CD4-positive, alpha-beta T cell treated with Interleukin-12 subunit alpha and Interleukin-12 subunit beta, for 1 hour (primary cell): ENCODE data around the gene FAM151A.

Experiments
- DNase-seq: peaks from one replicate; pipeline ENCODE4 v3.0.0-alpha.2; 2020

The FAM151A gene

GRCh38 chr1:54603241-54603640 lies 20.1 kb downstream of the FAM151A start:
- DNase-seq: no peak

- DNase-seq: no peak
Observed at GRCh38 chr1:54602554-54602953, 20.8 kb downstream of the FAM151A start.

- DNase-seq: no peak
Observed at GRCh38 chr1:54601730-54602129, 21.6 kb downstream of the FAM151A start.

GRCh38 chr1:54600947-54601721 lies 22.2 kb downstream of the FAM151A start:
- DNase-seq: no peak

GRCh38 chr1:54599211-54599823 lies 24.0 kb downstream of the FAM151A start:
- DNase-seq: no peak

GRCh38 chr1:54597455-54598030 lies 25.8 kb downstream of the FAM151A start:
- no peak for DNase-seq

GRCh38 chr1:54596756-54597155 lies 26.6 kb downstream of the FAM151A start:
- DNase-seq: no peak

GRCh38 chr1:54595956-54596498 lies 27.3 kb downstream of the FAM151A start:
- no peak for DNase-seq

- DNase-seq: no peak
Observed at GRCh38 chr1:54594463-54594862, 28.9 kb downstream of the FAM151A start.

- DNase-seq: no peak
Observed at GRCh38 chr1:54593571-54594160, 29.7 kb downstream of the FAM151A start.

GRCh38 chr1:54591127-54591756 lies 32.1 kb downstream of the FAM151A start:
- no peak for DNase-seq

- DNase-seq: no peak
Observed at GRCh38 chr1:54588377-54588776, 34.9 kb downstream of the FAM151A start.

- DNase-seq: no peak
Observed at GRCh38 chr1:54585181-54586066, 37.9 kb downstream of the FAM151A start.

- no peak for DNase-seq
Observed at GRCh38 chr1:54584575-54584974, 38.8 kb downstream of the FAM151A start.

- no peak for DNase-seq
Observed at GRCh38 chr1:54583871-54584270, 39.5 kb downstream of the FAM151A start.

- DNase-seq: no peak
Observed at GRCh38 chr1:54583307-54583686, 40.0 kb downstream of the FAM151A start.

- DNase-seq: no peak
Observed at GRCh38 chr1:54582566-54583306, 40.6 kb downstream of the FAM151A start.

- DNase-seq: no peak
Observed at GRCh38 chr1:54581621-54582035, 41.7 kb downstream of the FAM151A start.

- no peak for DNase-seq
Observed at GRCh38 chr1:54580856-54581550, 42.3 kb downstream of the FAM151A start.

GRCh38 chr1:54579337-54579781 lies 44.0 kb downstream of the FAM151A start:
- no peak for DNase-seq

- DNase-seq: no peak
Observed at GRCh38 chr1:54577612-54578011, 45.7 kb downstream of the FAM151A start.
